ENCODE measurements around the gene NUDT5.

- TF ChIP-seq, protein P1, sequence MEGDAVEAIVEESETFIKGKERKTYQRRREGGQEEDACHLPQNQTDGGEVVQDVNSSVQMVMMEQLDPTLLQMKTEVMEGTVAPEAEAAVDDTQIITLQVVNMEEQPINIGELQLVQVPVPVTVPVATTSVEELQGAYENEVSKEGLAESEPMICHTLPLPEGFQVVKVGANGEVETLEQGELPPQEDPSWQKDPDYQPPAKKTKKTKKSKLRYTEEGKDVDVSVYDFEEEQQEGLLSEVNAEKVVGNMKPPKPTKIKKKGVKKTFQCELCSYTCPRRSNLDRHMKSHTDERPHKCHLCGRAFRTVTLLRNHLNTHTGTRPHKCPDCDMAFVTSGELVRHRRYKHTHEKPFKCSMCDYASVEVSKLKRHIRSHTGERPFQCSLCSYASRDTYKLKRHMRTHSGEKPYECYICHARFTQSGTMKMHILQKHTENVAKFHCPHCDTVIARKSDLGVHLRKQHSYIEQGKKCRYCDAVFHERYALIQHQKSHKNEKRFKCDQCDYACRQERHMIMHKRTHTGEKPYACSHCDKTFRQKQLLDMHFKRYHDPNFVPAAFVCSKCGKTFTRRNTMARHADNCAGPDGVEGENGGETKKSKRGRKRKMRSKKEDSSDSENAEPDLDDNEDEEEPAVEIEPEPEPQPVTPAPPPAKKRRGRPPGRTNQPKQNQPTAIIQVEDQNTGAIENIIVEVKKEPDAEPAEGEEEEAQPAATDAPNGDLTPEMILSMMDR (optimal IDR thresholded peaks at IDR 0.05 in 1 of 3, IDR thresholded peaks at IDR 0.05 in 1 of 3, conservative IDR thresholded peaks at IDR 0.05 in 1 of 3; ENCODE audit: extremely low read depth in 1 of 3, insufficient read depth in 2 of 3, low read length in 3 of 3) = no peak
- no peak for TF ChIP-seq EZH2 (IDR thresholded peaks at IDR 0.05; ENCODE audit: low read length)
These were observed 33.2 kb upstream of the NUDT5 start for GRCh38 chr10:12228851-12229250.
